HepG2 (cell line): ENCODE results near the gene DALRD3. TPM values are rescaled to one million over a fixed set of nuclear protein-coding genes. Genes with fewer than 3 reads are reported as not detected.
A peak's percentile ranks its signal among the peaks of the same experiment; 100 is the strongest.

Experiments
- DBP ChIP-seq: sonication (generic); formaldehyde crosslinking; IDR thresholded peaks from 2 replicates; pipeline ENCODE4 v1.4.0; 2020; ENCODE audit warnings: missing genetic modification reagents; ENCODE audit errors: not compliant biosample characterization
- FOXK2 ChIP-seq: fragments of 450-650 bp; IDR thresholded peaks from 2 replicates; pipeline ENCODE4 v1.6.1; 2016
- IRF2 ChIP-seq: IDR thresholded peaks from 2 replicates; pipeline ENCODE4 v1.6.1; 2018; ENCODE audit warnings: missing genetic modification reagents, missing compliant biosample characterization
- KLF13 ChIP-seq: sonication (generic); formaldehyde crosslinking; IDR thresholded peaks from 2 replicates; pipeline ENCODE4 v1.4.0; 2020; ENCODE audit warnings: mild to moderate bottlenecking, missing genetic modification reagents
- MAFG ChIP-seq: sonication (generic); formaldehyde crosslinking; IDR thresholded peaks from 2 replicates; pipeline ENCODE4 v1.5.1; 2020; ENCODE audit warnings: mild to moderate bottlenecking, missing genetic modification reagents
- NR2F2 ChIP-seq: IDR thresholded peaks from 2 replicates; pipeline ENCODE4 v1.6.1; 2012; ENCODE audit warnings: low read depth, inconsistent platforms, borderline replicate concordance
- PLSCR1 ChIP-seq: sonication (generic); formaldehyde crosslinking; IDR thresholded peaks from 2 replicates; pipeline ENCODE4 v1.5.0; 2020; ENCODE audit warnings: missing genetic modification reagents, mild to moderate bottlenecking, borderline replicate concordance
- RAD21 ChIP-seq: fragments of 450-650 bp; formaldehyde crosslinking; IDR thresholded peaks from 2 replicates; pipeline ENCODE4 v1.5.0; 2020; ENCODE audit warnings: mild to moderate bottlenecking
- TRIM24 ChIP-seq: sonication (generic); formaldehyde crosslinking; IDR thresholded peaks from 2 replicates; pipeline ENCODE4 v1.8.0; 2022; ENCODE audit warnings: mild to moderate bottlenecking, missing genetic modification reagents
- ZBTB2 ChIP-seq: sonication (generic); formaldehyde crosslinking; IDR thresholded peaks from 2 replicates; pipeline ENCODE4 v1.8.0; 2022; ENCODE audit warnings: low read depth, missing genetic modification reagents
- ZBTB46 ChIP-seq: sonication (generic); formaldehyde crosslinking; IDR thresholded peaks from 2 replicates; pipeline ENCODE4 v1.4.0; 2020; ENCODE audit warnings: mild to moderate bottlenecking, missing genetic modification reagents, borderline replicate concordance
- ZNF180 ChIP-seq: sonication (generic); formaldehyde crosslinking; IDR thresholded peaks from 2 replicates; pipeline ENCODE4 v1.4.0; 2020; ENCODE audit warnings: low read depth, missing genetic modification reagents, borderline replicate concordance
- ZNF232 ChIP-seq: sonication (generic); formaldehyde crosslinking; IDR thresholded peaks from 2 replicates; pipeline ENCODE4 v1.4.0; 2020; ENCODE audit warnings: missing genetic modification reagents, borderline replicate concordance
- ZNF362 ChIP-seq: sonication (generic); formaldehyde crosslinking; IDR thresholded peaks from 2 replicates; pipeline ENCODE4 v1.4.0; 2020; ENCODE audit warnings: missing genetic modification reagents, mild to moderate bottlenecking, borderline replicate concordance
- ZNF639 ChIP-seq: conservative IDR thresholded peaks from 2 replicates; pipeline ENCODE4 v1.6.1; 2018; ENCODE audit warnings: missing genetic modification reagents
- ZNF713 ChIP-seq: sonication (generic); formaldehyde crosslinking; IDR thresholded peaks from 2 replicates; pipeline ENCODE4 v1.4.0; 2020; ENCODE audit warnings: mild to moderate bottlenecking, missing genetic modification reagents
- polyA plus RNA-seq, 8 experiments: library from polyadenylated mRNA; depleted of rRNA in 3 of 8; stranded (reverse) in 7 of 8; unstranded in 1 of 8; fragments of >200 nt; fragmentation: Illumina TruSeq in 4 of 8; extraction: Trizol in 4 of 8; gene quantifications; 2 replicates each; pipeline versions ENCODE4 v1.2.1 to v1.2.3, GENCODE V29; 2011 to 2016; ENCODE audit warnings: low read depth in 4 of 8, missing spikeins in 1 of 8, mixed read lengths in 1 of 8; ENCODE audit not compliant: insufficient read depth in 1 of 8
- total RNA-seq, 5 experiments: library from RNA; depleted of rRNA; stranded (reverse); fragments of >200 nt; fragmentation: Illumina TruSeq; extraction: Trizol; gene quantifications; 2 replicates each; pipeline ENCODE4 v1.2.3, GENCODE V29; 2016; ENCODE audit warnings: low read depth in 1 of 5

Gene DALRD3
- total and polyA plus RNA-seq, 2 of the 13 experiments (the other 11 are each of a cell fraction or from before 2014, with no cell fraction given), result 19.9 to 36.5 TPM

GRCh38 chr3:49007068-49007770 lies 11.2 kb downstream of the DALRD3 start, which contains the start of gene WDR6 (continued):
- TF ChIP-seq ZBTB46 (CRISPR knock-in tag) (no peak), DBP (no peak), PLSCR1 (CRISPR knock-in tag) (no peak), ZNF713 (CRISPR knock-in tag) (no peak), ZNF232 (CRISPR knock-in tag) (peak; percentile 71; the same call in 1 of the 2 replicates), ZBTB2 (CRISPR knock-in tag) (peak; percentile 40), MAFG (CRISPR knock-in tag) (no peak), NR2F2 (peak; percentile 28; the same call in 1 of the 2 replicates), TRIM24 (CRISPR knock-in tag) (no peak), FOXK2 (peak; percentile 58), ZNF639 (CRISPR knock-in tag) (peak; percentile 67; the same call in 1 of the 2 replicates), RAD21 (no peak; the same call in 1 of the 2 replicates), ZNF180 (0 out of 2 replicates have a peak, but pooled peaks have one; percentile 47), KLF13 (CRISPR knock-in tag) (0 out of 2 replicates have a peak, but pooled peaks have one; percentile 42), IRF2 (CRISPR knock-in tag) (no peak), ZNF362 (no peak)
